GM19397 (cell line): ENCODE data around the gene ADGRF1.
"Not testable (repeated sequence)": the region's sequence is repeated elsewhere in the genome, so short reads cannot be mapped to it uniquely, and the experiment has no call there.

ENCODE experiments used
- ATAC-seq: cut with Tn5 transposase; IDR thresholded peaks from one replicate; pipeline ENCODE4 v1.9.1; 2021; ENCODE audit warnings: mild to moderate bottlenecking, moderate library complexity; ENCODE audit not compliant: unreplicated experiment

The ADGRF1 gene

DNA sequence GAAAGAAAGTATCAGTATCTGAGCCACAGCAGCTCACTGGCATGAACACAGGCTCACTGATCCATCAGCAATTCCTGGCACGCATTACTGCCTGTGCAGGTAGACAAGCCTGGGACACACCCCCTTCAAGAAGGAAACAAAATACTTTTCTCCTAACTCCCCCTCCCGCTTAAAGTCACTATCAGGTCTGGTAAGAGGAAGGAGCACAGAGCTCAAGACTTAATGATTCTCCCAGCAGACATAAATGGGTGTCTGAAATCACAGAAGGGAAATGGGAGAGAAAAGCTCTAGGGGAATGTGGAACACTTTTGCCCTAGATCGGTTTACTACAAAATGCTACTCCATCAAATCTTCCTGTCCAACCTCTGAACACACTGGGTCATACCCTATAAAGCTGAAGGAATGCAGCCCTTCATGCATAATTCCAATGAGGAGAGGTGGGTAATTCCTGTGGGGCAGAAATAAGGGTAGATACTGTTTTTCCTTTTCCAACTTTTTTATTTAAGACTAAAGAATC is at the start of gene ADGRF1:
Gene ADGRF1, minus strand, starts transcription at position 58 of the 517 bp plus-strand sequence. CDS start 13,271 bp downstream, outside the sequence.
- no peak for ATAC-seq

DNA sequence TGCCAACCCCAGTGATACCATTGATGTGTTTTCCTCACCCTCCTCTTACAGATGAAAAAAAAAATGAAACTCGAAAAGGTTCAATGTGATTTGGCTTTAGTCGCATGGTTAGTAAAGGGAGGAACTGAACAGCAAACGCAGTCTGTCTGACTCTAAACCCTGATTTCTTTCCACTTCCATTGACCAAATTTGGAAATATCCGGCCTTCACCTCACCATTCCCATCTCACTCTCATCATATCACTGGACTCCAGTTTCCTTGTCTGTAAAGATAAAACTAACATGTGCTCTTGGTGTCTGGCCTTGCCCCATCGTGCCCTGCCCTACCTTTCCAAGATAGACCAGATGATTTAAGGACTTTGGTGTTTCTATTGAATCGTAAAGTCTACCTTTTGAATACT is 48.7 kb upstream of the ADGRF1 start:
- no peak for ATAC-seq

DNA sequence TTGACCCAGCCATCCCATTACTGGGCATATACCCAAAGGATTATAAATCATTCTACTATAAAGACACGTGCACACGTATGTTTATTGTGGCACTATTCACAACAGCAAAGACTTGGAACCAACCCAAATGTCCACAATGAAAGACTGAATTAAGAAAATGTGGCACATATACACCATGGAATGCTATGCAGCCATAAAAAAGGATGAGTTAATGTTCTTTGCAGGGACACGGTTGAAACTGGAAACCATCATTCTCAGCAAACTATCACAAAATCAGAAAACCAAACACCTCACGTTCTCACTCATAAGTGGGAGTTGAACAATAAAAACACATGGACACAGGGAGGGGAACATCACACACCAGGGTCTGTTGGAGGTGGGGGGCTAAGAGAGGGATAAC is 47.3 kb upstream of the ADGRF1 start:
- ATAC-seq = not testable (repeated sequence)

DNA sequence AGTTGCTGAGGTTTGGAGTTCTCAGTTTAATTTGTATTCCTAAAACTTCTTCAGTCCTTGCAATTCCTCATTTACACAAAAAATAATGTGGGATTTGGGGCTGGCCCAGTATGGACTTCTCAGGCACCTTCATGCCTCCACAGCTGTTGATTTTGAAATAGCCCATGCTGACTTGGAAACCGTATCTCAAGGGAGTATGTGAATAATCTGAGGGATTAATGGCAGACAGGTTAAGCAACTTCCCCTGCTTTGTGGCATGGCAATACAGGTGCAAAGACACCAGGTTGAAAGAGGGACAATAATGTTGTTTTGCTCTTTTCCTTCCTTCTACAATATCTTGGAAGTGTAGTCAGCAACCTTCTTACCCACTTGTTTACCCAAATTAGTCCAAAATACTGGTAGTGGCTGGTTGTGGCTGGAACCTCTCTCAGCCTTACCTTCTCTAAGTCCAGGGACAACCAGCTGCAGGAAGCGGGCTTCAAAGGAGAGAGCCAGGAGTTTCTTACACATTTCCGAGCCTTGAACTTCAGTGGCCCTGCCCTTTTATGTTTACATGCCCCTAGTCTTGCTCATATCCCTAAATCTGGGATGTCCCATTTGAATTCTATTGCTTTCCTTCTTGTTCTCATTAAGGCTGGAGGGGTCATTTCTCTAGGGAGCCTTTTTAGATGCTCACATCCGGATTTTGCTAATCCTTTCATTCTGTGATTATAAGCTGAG is 44.1 kb upstream of the ADGRF1 start:
- ATAC-seq = no peak

DNA sequence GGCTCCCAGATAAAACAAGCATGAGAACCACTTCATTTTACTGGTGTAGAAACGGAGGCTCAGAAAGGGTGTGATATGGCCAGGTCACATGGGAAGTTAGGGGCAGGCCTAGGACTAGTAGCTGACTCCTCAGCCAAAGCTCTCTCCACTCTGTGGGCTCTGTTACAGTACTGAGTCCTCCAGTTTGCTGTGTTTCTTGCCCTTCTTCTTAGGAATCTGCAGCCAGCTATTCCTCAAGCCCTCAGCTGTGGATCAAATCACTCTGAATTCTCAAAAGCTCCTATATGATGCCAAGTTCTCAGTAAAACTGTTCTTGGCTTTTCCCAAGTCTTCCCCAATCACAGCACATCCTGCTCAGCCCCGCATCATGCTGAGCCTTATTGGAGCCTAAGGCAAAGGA is 42.5 kb upstream of the ADGRF1 start:
- no peak for ATAC-seq

DNA sequence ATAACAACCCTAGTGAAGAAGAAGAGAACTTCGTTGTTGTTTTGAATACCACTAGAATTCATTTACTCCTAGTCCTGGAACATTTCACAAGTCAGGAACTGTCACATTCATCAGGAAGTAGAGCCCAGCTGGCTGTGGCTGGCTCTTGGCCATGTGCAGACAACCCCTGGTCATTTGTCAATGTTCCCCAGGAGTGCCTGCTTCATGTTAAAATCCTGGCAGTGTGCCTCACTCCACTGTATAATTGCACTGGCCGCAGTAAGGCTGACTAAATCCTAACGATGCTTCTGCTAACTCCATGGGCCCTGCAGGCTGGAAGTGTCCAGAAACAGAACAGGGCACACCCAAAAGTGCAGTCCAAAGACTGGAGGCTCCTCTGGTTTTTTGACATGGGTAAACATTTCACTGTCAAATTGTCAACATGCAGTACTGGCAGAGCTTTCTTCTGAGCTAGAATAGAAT is 41.5 kb upstream of the ADGRF1 start:
- ATAC-seq = no peak

DNA sequence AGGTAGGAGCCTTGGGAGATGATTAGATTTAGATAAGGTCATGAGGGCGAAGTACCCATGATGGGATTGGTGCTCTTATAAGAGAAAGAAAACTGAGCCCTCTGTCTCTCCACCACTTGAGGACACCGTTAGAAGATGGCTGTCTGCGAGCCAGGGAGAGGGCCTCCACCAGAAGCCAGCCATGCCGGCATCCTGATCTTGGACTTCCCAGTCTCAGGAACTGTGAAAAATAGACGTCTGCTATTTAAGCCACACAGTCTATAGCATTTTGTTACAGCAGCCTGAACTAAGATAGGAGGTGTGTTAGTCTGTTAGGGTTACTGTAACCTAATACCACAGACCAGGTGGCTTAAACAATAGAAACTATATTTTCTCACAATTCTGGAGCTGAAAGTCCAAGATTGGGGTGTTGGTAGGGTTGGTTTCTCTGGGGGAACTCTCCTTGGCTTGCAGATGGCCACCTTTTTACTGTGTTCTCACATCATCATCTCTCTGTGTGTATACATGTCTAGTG is 38.0 kb upstream of the ADGRF1 start:
- ATAC-seq = no peak

DNA sequence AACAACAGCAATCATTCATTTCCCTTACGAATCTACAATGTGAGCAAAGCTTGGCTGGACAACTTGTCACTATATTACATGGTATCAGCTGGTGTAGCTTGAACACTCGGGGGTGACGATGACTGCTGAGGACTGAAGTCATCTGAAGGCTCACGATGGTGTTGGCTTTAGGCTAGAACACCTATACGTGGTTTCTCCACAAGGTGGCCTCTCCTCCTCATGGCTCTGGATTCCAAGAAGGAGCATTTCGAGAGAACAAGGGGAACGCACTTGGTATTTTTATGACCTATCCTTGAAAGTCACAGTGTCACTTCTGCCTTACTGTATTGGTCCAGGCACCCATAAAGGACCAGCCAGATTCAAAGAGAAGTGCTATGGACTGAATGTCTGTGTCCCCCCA is 37.5 kb upstream of the ADGRF1 start:
- ATAC-seq = no peak

DNA sequence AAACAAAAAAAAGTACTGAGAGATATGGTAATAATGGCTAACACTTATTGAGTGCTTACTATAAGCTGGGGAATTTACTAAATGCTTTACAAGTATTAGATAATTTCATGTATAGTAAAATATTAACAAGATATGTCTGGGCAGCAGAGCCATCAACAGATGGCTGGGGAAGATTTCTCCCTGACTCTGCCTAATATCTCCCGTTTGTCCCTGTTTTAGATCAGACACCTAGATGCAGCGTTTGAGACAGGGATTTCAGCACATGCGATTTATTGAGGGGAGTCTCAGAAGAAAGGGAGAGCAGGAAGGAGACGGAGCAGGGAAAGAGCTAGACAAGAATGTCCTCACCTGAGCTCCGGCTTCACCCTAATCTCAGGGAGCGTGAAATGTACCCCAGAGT is 36.9 kb upstream of the ADGRF1 start:
- no peak for ATAC-seq

DNA sequence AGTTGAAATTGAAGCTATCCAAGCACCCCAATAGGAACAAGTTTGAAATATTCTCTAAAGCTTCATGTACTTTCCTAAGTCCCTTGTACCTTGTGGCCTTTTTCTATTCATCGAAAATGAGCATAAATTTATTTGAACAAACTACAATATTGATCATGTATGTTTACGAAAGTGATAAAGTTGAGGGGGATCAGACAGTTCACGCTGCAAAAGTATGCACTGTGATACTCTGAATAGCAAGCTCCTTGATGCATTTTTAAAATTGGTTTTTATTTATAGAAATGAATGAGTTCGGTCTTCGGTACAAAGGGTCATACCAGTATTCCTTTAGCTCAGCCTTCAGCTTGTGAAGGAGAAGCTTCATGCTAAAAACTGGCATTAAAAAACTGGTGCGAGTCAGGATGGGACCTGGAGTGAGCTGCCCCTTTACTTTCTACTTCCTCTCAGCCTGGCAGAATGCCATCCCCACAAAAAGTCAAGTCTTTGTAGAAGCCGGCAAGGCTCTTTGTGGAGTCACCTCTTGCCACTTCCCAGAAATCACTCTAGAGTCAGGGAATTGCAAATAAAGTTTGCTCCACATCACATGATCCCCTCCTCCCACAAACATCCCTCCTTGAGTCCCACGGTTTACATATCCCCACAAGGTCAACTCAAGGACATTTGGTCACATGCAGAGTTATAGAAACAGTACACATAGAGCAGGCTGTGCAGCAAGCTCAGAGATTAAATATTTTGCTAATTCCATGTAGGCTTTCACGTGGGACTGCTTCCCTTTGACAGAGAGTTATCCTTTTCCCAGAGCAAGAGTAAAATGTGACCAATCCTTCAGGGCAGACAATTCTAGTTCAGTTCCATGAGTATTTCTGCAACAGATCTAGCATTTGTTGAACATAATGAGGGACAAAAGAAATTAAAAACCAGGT is 34.6 kb upstream of the ADGRF1 start:
- ATAC-seq = no peak

DNA sequence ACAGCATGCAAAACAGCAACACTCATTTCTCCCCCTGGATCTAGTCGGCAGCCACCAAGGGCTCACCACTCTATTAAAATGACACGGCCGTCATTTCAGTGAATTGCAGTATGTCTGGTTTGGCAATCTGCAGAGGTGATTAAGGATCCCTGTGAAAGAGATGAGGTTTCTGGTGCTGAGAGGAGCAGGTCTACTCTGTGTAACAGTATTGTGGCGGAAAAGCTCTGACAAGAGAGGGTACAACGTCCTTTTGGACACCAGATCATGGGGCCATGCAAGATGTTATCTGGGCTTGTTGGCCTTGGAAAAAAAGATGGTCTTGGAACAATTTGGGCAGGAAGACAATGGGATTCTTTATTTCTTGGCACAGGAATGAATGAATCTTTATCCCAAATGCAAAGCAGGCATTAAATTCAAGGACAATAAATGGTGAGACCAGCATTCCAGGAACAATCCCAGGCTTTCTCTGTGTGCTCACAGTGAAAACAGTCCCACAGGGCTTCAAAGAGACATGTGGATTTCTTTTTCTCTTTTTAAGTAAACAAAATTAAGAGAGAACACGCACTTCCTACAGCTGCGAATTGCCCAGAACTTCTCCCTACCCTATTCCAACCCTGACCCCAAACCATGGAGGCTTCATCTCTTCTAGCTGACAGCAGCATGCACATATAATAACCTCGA is 33.7 kb upstream of the ADGRF1 start:
- no peak for ATAC-seq

DNA sequence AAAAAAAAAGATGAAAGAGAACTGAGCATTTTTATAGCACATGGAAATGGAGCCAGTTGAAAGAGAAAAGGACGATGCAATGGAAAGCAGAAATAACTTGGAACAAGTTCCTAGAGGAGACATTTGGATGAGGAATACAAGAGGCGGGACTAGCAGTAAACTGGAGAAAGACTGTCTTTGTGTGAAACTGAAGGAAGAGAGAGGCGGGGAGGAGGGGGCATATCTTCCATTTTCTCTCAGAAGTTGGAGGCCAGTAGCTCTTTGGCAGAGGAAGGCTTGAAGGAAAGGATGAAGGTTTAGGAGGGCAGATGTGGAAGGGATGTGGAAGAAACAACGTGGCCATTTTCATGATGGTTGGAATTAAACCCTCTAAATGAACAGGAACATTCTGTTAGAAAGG is 33.0 kb upstream of the ADGRF1 start:
- no peak for ATAC-seq

DNA sequence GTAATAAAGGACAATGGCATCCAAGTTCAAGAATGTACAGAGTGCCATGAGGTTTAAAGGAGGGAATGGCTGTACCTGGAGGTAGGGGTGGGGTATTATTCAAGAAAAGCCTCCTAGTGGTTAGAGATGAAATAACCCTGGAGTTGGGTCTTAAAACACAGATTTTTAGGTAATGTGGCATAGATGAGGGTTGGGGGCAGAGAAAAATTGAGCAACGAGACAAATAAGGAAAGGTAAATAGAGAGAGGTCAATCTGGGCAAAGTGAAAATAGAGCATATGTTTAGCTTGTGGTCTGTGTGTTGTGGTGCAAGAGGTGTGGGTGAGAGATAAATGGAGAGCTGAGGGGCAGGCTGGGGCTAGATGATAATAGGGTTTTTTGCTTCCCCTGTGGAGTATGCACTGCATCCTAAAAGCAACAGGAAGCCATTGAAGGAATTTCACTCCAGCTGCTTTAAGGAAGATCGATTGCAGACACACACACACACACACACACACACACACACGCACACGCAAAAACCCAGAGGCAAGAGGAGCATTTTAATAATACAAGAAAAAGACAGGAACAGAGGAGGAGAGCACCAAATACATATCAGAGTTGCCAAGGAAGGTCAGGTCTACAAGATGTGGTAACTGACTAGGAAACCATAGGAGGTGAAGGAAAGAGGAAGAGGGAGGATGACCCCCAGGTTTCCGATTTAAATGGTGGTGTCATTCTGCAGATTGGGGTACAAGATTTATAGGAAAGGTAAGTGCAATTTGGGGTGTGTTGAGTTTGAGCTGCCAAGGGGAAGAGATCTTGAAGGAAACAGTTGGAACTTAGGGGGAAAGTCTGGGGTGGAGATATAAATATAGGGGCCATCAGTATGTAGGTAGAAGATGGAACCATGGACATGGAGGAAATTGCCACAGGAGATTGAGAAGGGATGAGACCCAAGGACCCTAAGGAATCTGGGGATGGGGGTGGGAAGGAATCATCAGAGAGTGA is 31.3 kb upstream of the ADGRF1 start:
- no peak for ATAC-seq

DNA sequence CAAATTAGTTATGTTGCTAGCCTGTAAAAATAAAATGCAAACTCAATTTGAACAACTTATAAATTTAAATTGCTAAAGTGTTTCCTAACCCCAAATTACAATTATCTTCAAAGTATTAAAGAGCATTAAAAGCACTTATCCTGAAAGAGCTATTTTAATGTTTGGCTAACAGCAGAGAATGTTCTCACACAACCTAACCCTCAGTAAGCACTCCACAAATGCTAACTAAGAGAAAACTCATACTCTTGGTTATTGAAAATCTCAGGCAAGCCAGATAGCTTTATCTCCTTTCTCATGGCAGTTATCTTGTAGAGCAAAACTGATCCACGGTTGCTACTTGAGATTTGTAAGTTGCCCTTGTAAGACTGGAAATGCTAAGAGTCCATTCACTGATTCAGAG is 30.5 kb upstream of the ADGRF1 start:
- ATAC-seq = no peak

DNA sequence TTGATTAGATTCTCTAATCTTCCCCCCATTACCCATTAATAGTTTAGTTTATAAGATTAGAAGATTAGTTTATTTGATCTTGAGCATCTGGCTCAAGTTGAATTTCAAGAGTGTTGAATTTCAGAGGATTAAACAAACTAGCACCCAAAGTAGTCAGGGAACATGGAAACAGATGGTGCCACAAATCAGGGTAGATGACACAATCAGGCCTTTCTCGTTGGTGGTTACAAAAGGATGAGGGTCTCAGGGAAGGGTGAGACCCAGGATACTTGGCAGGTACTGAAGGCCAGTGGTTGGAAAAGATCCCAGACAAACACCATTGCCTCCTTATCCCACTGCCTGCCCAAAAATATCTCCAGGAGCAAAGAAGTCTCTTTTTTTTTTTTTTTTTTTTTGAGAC is 29.5 kb upstream of the ADGRF1 start:
- ATAC-seq = no peak

DNA sequence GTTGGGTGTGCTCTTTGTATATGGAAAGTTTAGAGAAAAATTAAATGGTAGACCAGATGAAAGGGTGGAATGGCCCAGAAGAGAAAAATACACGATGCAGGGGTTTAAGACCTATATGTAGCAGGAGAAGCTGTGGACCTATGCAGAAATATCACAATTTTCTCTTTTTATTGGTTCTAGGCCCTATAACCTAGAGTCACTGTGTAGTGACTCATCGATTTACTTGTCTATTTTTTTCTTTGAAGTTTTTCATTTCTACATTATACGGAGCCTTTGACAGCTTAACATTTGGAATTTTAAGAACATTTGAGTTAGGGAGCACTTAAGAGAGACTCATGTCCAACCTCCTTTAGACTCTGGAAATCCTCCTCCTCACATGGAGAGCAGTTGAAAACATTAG is 28.3 kb upstream of the ADGRF1 start:
- ATAC-seq = no peak

DNA sequence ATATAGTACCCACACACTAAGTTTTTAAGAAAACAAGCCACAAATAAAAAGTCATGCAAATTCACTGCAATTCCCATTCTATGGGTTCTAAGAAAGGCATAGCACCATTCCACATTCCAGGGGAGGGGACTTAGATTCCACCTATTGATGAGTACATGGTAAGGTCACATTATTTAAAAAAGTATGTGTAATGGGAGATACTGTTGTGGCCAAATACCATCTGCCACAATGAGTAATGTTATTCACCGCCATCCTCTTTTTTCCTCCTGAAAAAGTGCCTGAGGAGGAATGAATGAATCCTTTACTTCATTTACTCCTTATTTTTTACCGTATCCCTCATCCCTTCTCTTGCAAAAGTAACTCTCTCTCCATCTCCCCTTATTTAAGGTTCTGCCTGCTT is 27.0 kb upstream of the ADGRF1 start:
- no peak for ATAC-seq

DNA sequence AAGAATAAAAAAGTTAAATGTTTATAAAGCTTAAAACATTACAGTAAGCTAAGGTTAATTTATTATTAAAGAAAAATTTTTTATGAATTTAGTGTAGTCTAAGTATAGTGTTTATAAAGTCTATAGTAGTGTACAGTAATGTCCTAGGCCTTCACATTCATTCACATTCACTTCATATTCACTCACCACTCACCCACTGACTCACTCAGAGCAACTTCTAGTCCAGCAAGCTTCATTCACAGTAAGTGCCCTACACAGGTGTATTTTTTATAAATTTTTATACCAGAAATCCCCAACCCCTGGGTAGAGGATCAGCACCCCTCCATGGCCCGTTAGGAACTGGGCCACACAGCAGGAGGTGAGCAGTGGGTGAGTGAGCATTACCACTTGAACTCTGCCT is 24.3 kb upstream of the ADGRF1 start:
- ATAC-seq = no peak

DNA sequence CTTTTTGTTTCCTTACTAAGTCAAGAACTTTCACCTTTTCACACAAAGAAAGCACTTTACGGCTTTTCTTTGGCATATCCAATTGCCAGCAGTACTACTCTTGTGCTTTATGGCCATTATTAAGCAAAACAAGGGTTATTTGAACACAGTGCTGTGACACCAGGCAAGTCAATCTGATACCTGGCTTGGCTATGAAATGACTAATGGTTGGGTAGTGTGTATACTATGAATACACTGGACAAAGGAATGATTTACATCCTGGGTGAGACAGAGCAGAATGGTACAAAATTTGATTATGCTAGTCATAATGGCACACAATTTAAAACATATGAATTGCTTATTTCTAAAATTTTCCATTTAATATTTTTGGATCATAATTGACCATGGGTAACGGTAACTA is 22.1 kb upstream of the ADGRF1 start:
- ATAC-seq = no peak

DNA sequence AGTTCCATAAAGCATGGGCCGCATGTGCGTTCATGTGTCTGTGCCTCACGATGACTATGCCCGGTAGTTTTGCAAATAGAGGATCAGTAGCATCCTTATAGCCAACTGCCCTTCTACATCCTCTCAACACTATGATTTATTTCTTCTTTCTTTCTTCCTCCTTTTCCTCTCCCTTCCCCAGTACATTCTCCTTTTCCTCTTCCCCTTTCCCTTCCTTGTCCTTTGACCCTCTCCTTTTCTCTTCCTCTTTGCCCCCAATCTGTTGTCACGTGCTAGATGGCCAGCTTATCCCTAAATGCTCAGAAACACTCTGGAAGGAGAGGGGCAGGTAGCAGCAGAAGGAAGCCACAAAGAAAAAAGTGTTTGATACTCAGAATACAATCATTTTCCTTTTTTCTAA is 20.2 kb upstream of the ADGRF1 start:
- ATAC-seq = no peak
